ENCODE results near the gene CYB5R4.

The CYB5R4 gene

GRCh38 chr6:83966539-83966938, 107.0 kb downstream of the CYB5R4 start:
- H3K9ac ChIP-seq (ENCODE audit: low read depth, low read length) = no peak overlapping the region
- H3K9me3 ChIP-seq (ENCODE audit: control insufficient read depth, insufficient read depth, low read length) = peaks cover 8% of the 10 kb centered on the region
- peaks cover 4% of the 10 kb centered on the region for H3K36me3 ChIP-seq (ENCODE audit: control insufficient read depth, insufficient read depth, low read length)
- H3K4me3 ChIP-seq (ENCODE audit: low read depth, low read length) = no peak overlapping the region
- H3K27me3 ChIP-seq (ENCODE audit: control insufficient read depth, insufficient read depth, low read length) = no peaks in the 10 kb centered on the region
- peaks cover 3% of the 10 kb centered on the region for H3K4me1 ChIP-seq (ENCODE audit: control insufficient read depth, insufficient read depth, low read length)

GRCh38 chr6:83970582-83970981, 111.1 kb downstream of the CYB5R4 start:
- H3K27me3 ChIP-seq (ENCODE audit: control insufficient read depth, insufficient read depth, low read length) = no peaks in the 10 kb centered on the region

GRCh38 chr6:83974409-83975050, 115.0 kb downstream of the CYB5R4 start:
- peaks cover 14% of the 10 kb centered on the region for H3K9me3 ChIP-seq (ENCODE audit: control insufficient read depth, insufficient read depth, low read length)
- H3K27me3 ChIP-seq (ENCODE audit: control insufficient read depth, insufficient read depth, low read length) = no peaks in the 10 kb centered on the region
- H3K4me3 ChIP-seq (ENCODE audit: low read depth, low read length) = no peak overlapping the region
- no peaks in the 10 kb centered on the region for H3K36me3 ChIP-seq (ENCODE audit: control insufficient read depth, insufficient read depth, low read length)
- peaks cover 28% of the 10 kb centered on the region for H3K4me1 ChIP-seq (ENCODE audit: control insufficient read depth, insufficient read depth, low read length)
- H3K9ac ChIP-seq (ENCODE audit: low read depth, low read length) = no peak overlapping the region

More at GRCh38 chr6:83970582-83970981, 111.1 kb downstream of the CYB5R4 start:
- H3K36me3 ChIP-seq (ENCODE audit: control insufficient read depth, insufficient read depth, low read length) = no peaks in the 10 kb centered on the region
- no peak overlapping the region for H3K9ac ChIP-seq (ENCODE audit: low read depth, low read length)
- H3K9me3 ChIP-seq (ENCODE audit: control insufficient read depth, insufficient read depth, low read length) = peaks cover 17% of the 10 kb centered on the region
- H3K4me1 ChIP-seq (ENCODE audit: control insufficient read depth, insufficient read depth, low read length) = peaks cover 12% of the 10 kb centered on the region
- no peak overlapping the region for H3K4me3 ChIP-seq (ENCODE audit: low read depth, low read length)

- H3K9me3 ChIP-seq (ENCODE audit: control insufficient read depth, insufficient read depth, low read length) = peaks cover 11% of the 10 kb centered on the region
- H3K4me3 ChIP-seq (ENCODE audit: low read depth, low read length) = no peak overlapping the region
- H3K36me3 ChIP-seq (ENCODE audit: control insufficient read depth, insufficient read depth, low read length) = no peaks in the 10 kb centered on the region
- H3K4me1 ChIP-seq (ENCODE audit: control insufficient read depth, insufficient read depth, low read length) = peaks cover 28% of the 10 kb centered on the region
- no peaks in the 10 kb centered on the region for H3K27me3 ChIP-seq (ENCODE audit: control insufficient read depth, insufficient read depth, low read length)
- peak overlapping the region; percentile 48 for H3K9ac ChIP-seq (ENCODE audit: low read depth, low read length)
These were observed 116.7 kb downstream of the CYB5R4 start for GRCh38 chr6:83976037-83976755.

- Histone ChIP-seq H3K27me3 (ENCODE audit: control insufficient read depth, insufficient read depth, low read length) (no peaks in the 10 kb centered on the region), H3K4me3 (ENCODE audit: low read depth, low read length) (no peak overlapping the region), H3K9me3 (ENCODE audit: control insufficient read depth, insufficient read depth, low read length) (peaks cover 5% of the 10 kb centered on the region), H3K4me1 (ENCODE audit: control insufficient read depth, insufficient read depth, low read length) (peaks cover 28% of the 10 kb centered on the region), H3K36me3 (ENCODE audit: control insufficient read depth, insufficient read depth, low read length) (no peaks in the 10 kb centered on the region), H3K9ac (ENCODE audit: low read depth, low read length) (peak overlapping the region; percentile 48)
These were observed 117.4 kb downstream of the CYB5R4 start for GRCh38 chr6:83976871-83977270.

- H3K36me3 ChIP-seq (ENCODE audit: control insufficient read depth, insufficient read depth, low read length) = no peaks in the 10 kb centered on the region
- peaks cover 28% of the 10 kb centered on the region for H3K4me1 ChIP-seq (ENCODE audit: control insufficient read depth, insufficient read depth, low read length)
These were observed 118.8 kb downstream of the CYB5R4 start for GRCh38 chr6:83978324-83978734.

GRCh38 chr6:83978997-83979396, 119.5 kb downstream of the CYB5R4 start:
- H3K9me3 ChIP-seq (ENCODE audit: control insufficient read depth, insufficient read depth, low read length) = no peaks in the 10 kb centered on the region
- no peaks in the 10 kb centered on the region for H3K36me3 ChIP-seq (ENCODE audit: control insufficient read depth, insufficient read depth, low read length)
- H3K9ac ChIP-seq (ENCODE audit: low read depth, low read length) = no peak overlapping the region
- H3K4me1 ChIP-seq (ENCODE audit: control insufficient read depth, insufficient read depth, low read length) = peaks cover 28% of the 10 kb centered on the region
- H3K27me3 ChIP-seq (ENCODE audit: control insufficient read depth, insufficient read depth, low read length) = no peaks in the 10 kb centered on the region
- no peak overlapping the region for H3K4me3 ChIP-seq (ENCODE audit: low read depth, low read length)

More at GRCh38 chr6:83978324-83978734, 118.8 kb downstream of the CYB5R4 start:
- Histone ChIP-seq H3K27me3 (ENCODE audit: control insufficient read depth, insufficient read depth, low read length) (no peaks in the 10 kb centered on the region), H3K9ac (ENCODE audit: low read depth, low read length) (no peak overlapping the region), H3K4me3 (ENCODE audit: low read depth, low read length) (no peak overlapping the region), H3K9me3 (ENCODE audit: control insufficient read depth, insufficient read depth, low read length) (no peaks in the 10 kb centered on the region)

GRCh38 chr6:83984411-83984810, 124.9 kb downstream of the CYB5R4 start:
- Histone ChIP-seq H3K4me1 (ENCODE audit: control insufficient read depth, insufficient read depth, low read length) (no peaks in the 10 kb centered on the region), H3K9ac (ENCODE audit: low read depth, low read length) (no peak overlapping the region), H3K4me3 (ENCODE audit: low read depth, low read length) (no peak overlapping the region), H3K36me3 (ENCODE audit: control insufficient read depth, insufficient read depth, low read length) (no peaks in the 10 kb centered on the region), H3K27me3 (ENCODE audit: control insufficient read depth, insufficient read depth, low read length) (no peaks in the 10 kb centered on the region), H3K9me3 (ENCODE audit: control insufficient read depth, insufficient read depth, low read length) (no peaks in the 10 kb centered on the region)

- Histone ChIP-seq H3K4me1 (ENCODE audit: control insufficient read depth, insufficient read depth, low read length) (no peaks in the 10 kb centered on the region), H3K9me3 (ENCODE audit: control insufficient read depth, insufficient read depth, low read length) (no peaks in the 10 kb centered on the region), H3K27me3 (ENCODE audit: control insufficient read depth, insufficient read depth, low read length) (no peaks in the 10 kb centered on the region), H3K9ac (ENCODE audit: low read depth, low read length) (no peak overlapping the region), H3K36me3 (ENCODE audit: control insufficient read depth, insufficient read depth, low read length) (no peaks in the 10 kb centered on the region), H3K4me3 (ENCODE audit: low read depth, low read length) (no peak overlapping the region)
These were observed 125.8 kb downstream of the CYB5R4 start for GRCh38 chr6:83985308-83985713.

GRCh38 chr6:83985715-83986114, 126.2 kb downstream of the CYB5R4 start:
- no peak overlapping the region for H3K4me3 ChIP-seq (ENCODE audit: low read depth, low read length)
- no peaks in the 10 kb centered on the region for H3K36me3 ChIP-seq (ENCODE audit: control insufficient read depth, insufficient read depth, low read length)
- no peaks in the 10 kb centered on the region for H3K4me1 ChIP-seq (ENCODE audit: control insufficient read depth, insufficient read depth, low read length)
- no peaks in the 10 kb centered on the region for H3K9me3 ChIP-seq (ENCODE audit: control insufficient read depth, insufficient read depth, low read length)
- no peak overlapping the region for H3K9ac ChIP-seq (ENCODE audit: low read depth, low read length)
- H3K27me3 ChIP-seq (ENCODE audit: control insufficient read depth, insufficient read depth, low read length) = no peaks in the 10 kb centered on the region

- no peak overlapping the region for H3K4me3 ChIP-seq (ENCODE audit: low read depth, low read length)
- H3K9me3 ChIP-seq (ENCODE audit: control insufficient read depth, insufficient read depth, low read length) = no peaks in the 10 kb centered on the region
- H3K9ac ChIP-seq (ENCODE audit: low read depth, low read length) = no peak overlapping the region
- H3K27me3 ChIP-seq (ENCODE audit: control insufficient read depth, insufficient read depth, low read length) = no peaks in the 10 kb centered on the region
- no peaks in the 10 kb centered on the region for H3K36me3 ChIP-seq (ENCODE audit: control insufficient read depth, insufficient read depth, low read length)
- H3K4me1 ChIP-seq (ENCODE audit: control insufficient read depth, insufficient read depth, low read length) = peaks cover 5% of the 10 kb centered on the region
These were observed 138.6 kb downstream of the CYB5R4 start for GRCh38 chr6:83998021-83998584.

GRCh38 chr6:84001119-84001518, 141.6 kb downstream of the CYB5R4 start:
- H3K27me3 ChIP-seq (ENCODE audit: control insufficient read depth, insufficient read depth, low read length) = no peaks in the 10 kb centered on the region
- H3K4me3 ChIP-seq (ENCODE audit: low read depth, low read length) = no peak overlapping the region
- no peaks in the 10 kb centered on the region for H3K9me3 ChIP-seq (ENCODE audit: control insufficient read depth, insufficient read depth, low read length)
- peaks cover 5% of the 10 kb centered on the region for H3K4me1 ChIP-seq (ENCODE audit: control insufficient read depth, insufficient read depth, low read length)
- H3K9ac ChIP-seq (ENCODE audit: low read depth, low read length) = no peak overlapping the region
- no peaks in the 10 kb centered on the region for H3K36me3 ChIP-seq (ENCODE audit: control insufficient read depth, insufficient read depth, low read length)
